ENCODE results near the gene ABCA13. TPM values are rescaled to one million over a fixed set of nuclear protein-coding genes. Genes with fewer than 3 reads are reported as not detected.

Gene ABCA13
- total RNA-seq, 1 donor from 2014 or later: 0.34 TPM

DNA sequence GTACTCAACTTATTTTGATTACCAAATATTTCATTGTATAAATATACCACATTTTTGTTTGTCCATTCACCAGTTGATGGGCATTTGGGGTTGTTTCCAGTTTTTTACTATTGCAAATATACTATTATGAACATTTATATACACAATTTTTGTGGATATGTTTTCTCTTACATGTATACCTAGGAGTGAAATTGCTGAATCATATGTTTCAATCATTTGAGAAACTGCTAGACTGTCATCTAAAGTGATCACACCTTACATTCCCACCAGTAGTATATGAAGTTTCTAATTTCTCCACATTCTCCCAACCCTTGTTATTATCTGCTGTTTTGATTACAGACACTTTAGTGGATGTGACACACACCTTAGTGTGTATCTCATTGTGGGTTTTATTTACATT is 257.9 kb downstream of the ABCA13 start:
- Histone ChIP-seq H3K9me3 (ENCODE audit: insufficient read depth, low read depth, low read length) (no peaks in the 10 kb centered on the region), H3K79me2 (ENCODE audit: insufficient read depth, low read length) (no peaks in the 10 kb centered on the region), H3K36me3 (ENCODE audit: insufficient read depth, low read length) (no peaks in the 10 kb centered on the region), H3K4me2 (ENCODE audit: low read length) (no peak overlapping the region), H3K4me3 (ENCODE audit: insufficient read depth, low read depth, low read length) (no peak overlapping the region), H3K9ac (ENCODE audit: low read length) (no peak overlapping the region), H3K27ac (ENCODE audit: low read depth, low read length) (no peak overlapping the region), H4K20me1 (ENCODE audit: insufficient read depth, low read length) (no peaks in the 10 kb centered on the region), H3K27me3 (ENCODE audit: insufficient read depth, low read length) (no peaks in the 10 kb centered on the region), H2AFZ (ENCODE audit: low read depth, low read length) (no peak overlapping the region), H3K4me1 (ENCODE audit: insufficient read depth, low read length) (peaks cover 19% of the 10 kb centered on the region)
- no peaks in the 10 kb centered on the region for H3K36me3 Mint-ChIP-seq (ENCODE audit: low read depth, unreplicated experiment)
- no peaks in the 10 kb centered on the region for H3K27me3 Mint-ChIP-seq (ENCODE audit: low read depth, unreplicated experiment)
- FAIRE-seq: no peak
- DNase-seq (ENCODE audit: low read depth): no peak
- peaks cover 16% of the 10 kb centered on the region for H3K4me1 Mint-ChIP-seq (ENCODE audit: low read depth, unreplicated experiment)
- no peaks in the 10 kb centered on the region for H3K9me3 Mint-ChIP-seq (ENCODE audit: unreplicated experiment)
- no peak overlapping the region for H3K4me3 Mint-ChIP-seq (ENCODE audit: unreplicated experiment)
- TF ChIP-seq EZH2 (IDR thresholded peaks at IDR 0.05; ENCODE audit: insufficient read depth, low read length) (no peak), CTCF (IDR thresholded peaks at IDR 0.05; ENCODE audit: insufficient read depth, low read depth, low read length) (no peak)
- no peak overlapping the region for H3K27ac Mint-ChIP-seq (ENCODE audit: unreplicated experiment)

GRCh38 chr7:48438206-48438605 is 266.9 kb downstream of the ABCA13 start:
- Mint-ChIP-seq H3K9me3 (ENCODE audit: unreplicated experiment) (no peaks in the 10 kb centered on the region), H3K4me1 (ENCODE audit: low read depth, unreplicated experiment) (no peaks in the 10 kb centered on the region), H3K36me3 (ENCODE audit: low read depth, unreplicated experiment) (no peaks in the 10 kb centered on the region), H3K27me3 (ENCODE audit: low read depth, unreplicated experiment) (no peaks in the 10 kb centered on the region), H3K27ac (ENCODE audit: unreplicated experiment) (peak overlapping the region; percentile 14), H3K4me3 (ENCODE audit: unreplicated experiment) (no peak overlapping the region)
- H3K9ac ChIP-seq (ENCODE audit: low read length): no peak overlapping the region
- no peaks in the 10 kb centered on the region for H4K20me1 ChIP-seq (ENCODE audit: insufficient read depth, low read length)
- no peaks in the 10 kb centered on the region for H3K9me3 ChIP-seq (ENCODE audit: insufficient read depth, low read depth, low read length)
- H3K27ac ChIP-seq (ENCODE audit: low read depth, low read length): no peak overlapping the region
- no peak for TF ChIP-seq CTCF (IDR thresholded peaks at IDR 0.05; ENCODE audit: insufficient read depth, low read depth, low read length)
- TF ChIP-seq EZH2 (IDR thresholded peaks at IDR 0.05; ENCODE audit: insufficient read depth, low read length): no peak
- H3K79me2 ChIP-seq (ENCODE audit: insufficient read depth, low read length): no peaks in the 10 kb centered on the region
- no peaks in the 10 kb centered on the region for H3K4me1 ChIP-seq (ENCODE audit: insufficient read depth, low read length)
- no peak overlapping the region for H3K4me3 ChIP-seq (ENCODE audit: insufficient read depth, low read depth, low read length)
- FAIRE-seq: no peak
- H2AFZ ChIP-seq (ENCODE audit: low read depth, low read length): no peak overlapping the region
- H3K27me3 ChIP-seq (ENCODE audit: insufficient read depth, low read length): no peaks in the 10 kb centered on the region
- no peaks in the 10 kb centered on the region for H3K36me3 ChIP-seq (ENCODE audit: insufficient read depth, low read length)
- DNase-seq (ENCODE audit: low read depth): no peak
- H3K4me2 ChIP-seq (ENCODE audit: low read length): no peak overlapping the region

DNA sequence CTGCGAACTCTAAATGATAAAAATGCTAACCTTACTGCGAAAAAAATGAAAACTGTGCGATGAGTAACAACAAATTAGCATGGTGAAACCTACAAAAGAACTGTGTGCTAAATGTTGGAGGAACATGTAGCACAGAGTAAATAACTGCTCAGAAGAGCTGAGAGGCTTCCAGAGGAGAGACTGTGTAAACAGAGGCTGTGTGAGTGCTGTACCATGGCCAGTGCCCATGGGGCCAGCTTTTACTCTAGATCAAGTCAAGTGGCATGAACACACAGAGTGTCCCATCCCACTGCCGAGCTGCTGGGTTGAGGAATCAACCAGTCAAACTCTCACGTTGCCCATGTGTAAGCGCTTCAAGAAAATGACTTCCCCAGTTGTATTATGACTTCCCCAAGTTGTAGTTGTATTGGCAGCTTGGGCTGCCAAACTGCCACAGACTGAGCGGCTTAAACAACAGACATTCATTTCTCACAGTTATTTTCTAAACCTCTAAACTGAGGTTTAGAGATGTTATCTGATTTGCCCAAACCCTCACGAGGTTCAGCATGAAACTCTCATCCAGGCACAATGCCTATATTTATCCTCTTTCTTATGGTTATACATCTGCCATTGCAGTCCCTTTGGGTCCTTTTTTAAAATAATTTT is 270.7 kb downstream of the ABCA13 start:
- DNase-seq (ENCODE audit: low read depth): no peak
- Histone ChIP-seq H3K79me2 (ENCODE audit: insufficient read depth, low read length) (no peaks in the 10 kb centered on the region), H3K4me2 (ENCODE audit: low read length) (no peak overlapping the region), H3K36me3 (ENCODE audit: insufficient read depth, low read length) (no peaks in the 10 kb centered on the region), H3K9ac (ENCODE audit: low read length) (no peak overlapping the region), H4K20me1 (ENCODE audit: insufficient read depth, low read length) (no peaks in the 10 kb centered on the region), H3K4me3 (ENCODE audit: insufficient read depth, low read depth, low read length) (no peak overlapping the region), H3K27ac (ENCODE audit: low read depth, low read length) (no peak overlapping the region), H3K9me3 (ENCODE audit: insufficient read depth, low read depth, low read length) (no peaks in the 10 kb centered on the region), H3K4me1 (ENCODE audit: insufficient read depth, low read length) (no peaks in the 10 kb centered on the region), H3K27me3 (ENCODE audit: insufficient read depth, low read length) (no peaks in the 10 kb centered on the region), H2AFZ (ENCODE audit: low read depth, low read length) (no peak overlapping the region)
- Mint-ChIP-seq H3K4me3 (ENCODE audit: unreplicated experiment) (no peak overlapping the region), H3K36me3 (ENCODE audit: low read depth, unreplicated experiment) (no peaks in the 10 kb centered on the region), H3K4me1 (ENCODE audit: low read depth, unreplicated experiment) (no peaks in the 10 kb centered on the region), H3K27ac (ENCODE audit: unreplicated experiment) (no peak overlapping the region), H3K9me3 (ENCODE audit: unreplicated experiment) (peaks cover 5% of the 10 kb centered on the region), H3K27me3 (ENCODE audit: low read depth, unreplicated experiment) (no peaks in the 10 kb centered on the region)
- no peak for FAIRE-seq
- no peak for TF ChIP-seq EZH2 (IDR thresholded peaks at IDR 0.05; ENCODE audit: insufficient read depth, low read length)
- no peak for TF ChIP-seq CTCF (IDR thresholded peaks at IDR 0.05; ENCODE audit: insufficient read depth, low read depth, low read length)
